Naive thymus-derived CD4-positive, alpha-beta T cell (primary cell): ENCODE results near the gene BACE1-AS. TPM values are rescaled to one million over a fixed set of nuclear protein-coding genes. Genes with fewer than 3 reads are reported as not detected.

Experiments used
- ATAC-seq: fragments of 150-1000 bp; cut with Tn5 transposase; 2 replicates; pipeline ENCODE4 v1.10.0; 2021; ENCODE audit warnings: mild to moderate bottlenecking, moderate library complexity
- CTCF ChIA-PET: fragments of 350-600 bp; sonication (Branson Sonifier 250); formaldehyde crosslinking; loops from one replicate; lab custom pipeline; 2021; ENCODE audit warnings: antibody characterized with exemption; lab: Charles Lee
- POLR2A ChIA-PET: fragments of 350-600 bp; sonication (Branson Sonifier 250); formaldehyde crosslinking; loops from one replicate; lab custom pipeline; 2021; ENCODE audit warnings: antibody characterized with exemption, inconsistent platforms; lab: Charles Lee
- DNase-seq, 9 donors: peaks; one replicate each; pipeline versions ENCODE4 v3.0.0 to v3.0.0-alpha.2; 2020 to 2022; ENCODE audit warnings: mixed read lengths in 1 of 9
- H3K27ac ChIP-seq: one replicate; pipeline ENCODE4 v1.7.0; 2013; ENCODE audit warnings: mild to moderate bottlenecking, low read depth, low read length, moderate library complexity
- H3K27me3 ChIP-seq, 2 donors: one replicate each; pipeline ENCODE4 v1.7.0; 2013; ENCODE audit warnings: low read length in 2 of 2, mild to moderate bottlenecking in 2 of 2, moderate library complexity in 2 of 2; ENCODE audit not compliant: control insufficient read depth in 2 of 2, insufficient read depth in 2 of 2
- H3K36me3 ChIP-seq, 3 experiments: 1 replicate in 2 of 3; 2 replicates in 1 of 3; pipeline ENCODE4 v1.7.0; 2013; ENCODE audit warnings: low read length in 3 of 3, mild to moderate bottlenecking in 3 of 3, moderate library complexity in 1 of 3; ENCODE audit not compliant: insufficient read depth in 3 of 3, control insufficient read depth in 2 of 3
- H3K4me1 ChIP-seq, 2 donors: one replicate each; pipeline ENCODE4 v1.7.0; 2013; ENCODE audit warnings: low read length in 2 of 2, mild to moderate bottlenecking in 2 of 2, moderate library complexity in 1 of 2; ENCODE audit not compliant: control insufficient read depth in 2 of 2, insufficient read depth in 2 of 2
- H3K4me3 ChIP-seq: 2 replicates; pipeline ENCODE4 v1.7.0; 2013; ENCODE audit warnings: mild to moderate bottlenecking, low read length
- H3K9me3 ChIP-seq, 3 experiments: 1 replicate in 2 of 3; 2 replicates in 1 of 3; pipeline ENCODE4 v1.7.0; 2013; ENCODE audit warnings: low read length in 3 of 3; ENCODE audit not compliant: control insufficient read depth in 2 of 3
- H3K27ac Mint-ChIP-seq, 9 donors: one replicate each; pipeline ENCODE4 v1.8.0; 2020 to 2022; ENCODE audit warnings: mixed read lengths in 9 of 9, mild to moderate bottlenecking in 8 of 9, moderate library complexity in 5 of 9, inconsistent platforms in 2 of 9
- H3K27me3 Mint-ChIP-seq, 5 donors: one replicate each; pipeline ENCODE4 v1.8.0; 2021 to 2022; ENCODE audit warnings: mixed read lengths in 5 of 5, mild to moderate bottlenecking in 1 of 5
- H3K36me3 Mint-ChIP-seq, 5 donors: one replicate each; pipeline ENCODE4 v1.8.0; 2020 to 2022; ENCODE audit warnings: mixed read lengths in 5 of 5, mild to moderate bottlenecking in 3 of 5, inconsistent platforms in 1 of 5
- H3K4me1 Mint-ChIP-seq, 7 donors: one replicate each; pipeline ENCODE4 v1.8.0; 2020 to 2022; ENCODE audit warnings: mixed read lengths in 7 of 7, mild to moderate bottlenecking in 3 of 7, inconsistent platforms in 1 of 7
- H3K4me3 Mint-ChIP-seq, 10 donors: one replicate each; pipeline ENCODE4 v1.8.0; 2020 to 2022; ENCODE audit warnings: mild to moderate bottlenecking in 10 of 10, mixed read lengths in 10 of 10, moderate library complexity in 6 of 10, inconsistent platforms in 2 of 10
- H3K9me3 Mint-ChIP-seq, 11 donors: one replicate each; pipeline ENCODE4 v1.8.0; 2020 to 2022; ENCODE audit warnings: mixed read lengths in 11 of 11, mild to moderate bottlenecking in 4 of 11, inconsistent platforms in 1 of 11, moderate library complexity in 1 of 11
- intact Hi-C, 2 donors: fragments of 100-400 bp; cut with micrococcal nuclease; formaldehyde crosslinking; loops; one replicate each; pipeline ENCODE4 v1.15.1; 2023
- polyA plus RNA-seq, 2 donors: library from polyadenylated mRNA; unstranded; fragments of 300-500 nt; fragmentation: Illumina TruSeq; gene quantifications; one replicate each; pipeline ENCODE4 v1.2.3, GENCODE V29; 2021
- total RNA-seq, 6 experiments: library from RNA in 5 of 6; stranded (reverse) in 5 of 6; gene quantifications; 1 replicate in 5 of 6; 2 replicates in 1 of 6; pipeline ENCODE4 v1.2.3 and lab custom pipeline; 2021 to 2026

The BACE1-AS gene
- total and polyA plus RNA-seq, 7 experiments from 2014 or later = 0.82 to 13.2 (median 5.9) TPM

GRCh38 chr11:117302228-117302627 is 11.1 kb downstream of the BACE1-AS start:
- Histone ChIP-seq H3K4me1 (no peaks in the 10 kb centered on the region), H3K36me3 (no peaks in the 10 kb centered on the region), H3K4me3 (no peak overlapping the region), H3K27ac (no peak overlapping the region), H3K27me3 (no peaks in the 10 kb centered on the region), H3K9me3 (no peaks in the 10 kb centered on the region)
- Mint-ChIP-seq H3K9me3 (peaks cover 0 to 1% (median 0%) of the 10 kb centered on the region in 11 donors), H3K27me3 (peaks cover 0 to 10% (median 4%) of the 10 kb centered on the region in 5 donors), H3K27ac (no peak overlapping the region), H3K4me1 (peaks cover 0 to 7% (median 0%) of the 10 kb centered on the region in 7 donors), H3K4me3 (no peak overlapping the region), H3K36me3 (no peaks in the 10 kb centered on the region)
- POLR2A ChIA-PET = no interaction called here
- CTCF ChIA-PET = no interaction called here
- intact Hi-C loops = no loop called here
- DNase-seq = no peak
- no peak for ATAC-seq

GRCh38 chr11:117303101-117303500 is 12.0 kb downstream of the BACE1-AS start:
- DNase-seq = no peak
- H3K27ac ChIP-seq = no peak overlapping the region
- no peaks in the 10 kb centered on the region for H3K9me3 ChIP-seq
- Mint-ChIP-seq H3K4me1 (peaks cover 0 to 7% (median 0%) of the 10 kb centered on the region in 7 donors), H3K9me3 (peaks cover 0 to 1% (median 0%) of the 10 kb centered on the region in 11 donors), H3K27ac (no peak overlapping the region), H3K36me3 (no peaks in the 10 kb centered on the region), H3K4me3 (no peak overlapping the region), H3K27me3 (peaks cover 0 to 10% (median 5%) of the 10 kb centered on the region in 5 donors)
- no peak for ATAC-seq
- no peaks in the 10 kb centered on the region for H3K4me1 ChIP-seq
- ChIA-PET POLR2A (no interaction called here), CTCF (no interaction called here)
- no peak overlapping the region for H3K4me3 ChIP-seq
- H3K27me3 ChIP-seq = no peaks in the 10 kb centered on the region
- H3K36me3 ChIP-seq = no peaks in the 10 kb centered on the region
- intact Hi-C loops = no loop called here

- Histone ChIP-seq H3K9me3 (no peaks in the 10 kb centered on the region), H3K36me3 (no peaks in the 10 kb centered on the region), H3K27me3 (no peaks in the 10 kb centered on the region), H3K27ac (no peak overlapping the region), H3K4me3 (no peak overlapping the region), H3K4me1 (no peaks in the 10 kb centered on the region)
- ATAC-seq (no peak), DNase-seq (no peak)
- no peak overlapping the region for H3K4me3 Mint-ChIP-seq
- intact Hi-C loops = no loop called here
- H3K9me3 Mint-ChIP-seq = peaks cover 0 to 1% (median 0%) of the 10 kb centered on the region in 11 donors
- H3K27ac Mint-ChIP-seq = no peak overlapping the region
- ChIA-PET CTCF (no interaction called here), POLR2A (interaction anchor here (0.8 kb wide), 1 partner anchor 12 kb away, joined by 3 read pairs; no protein-coding TSS in a partner anchor)
- no peaks in the 10 kb centered on the region for H3K36me3 Mint-ChIP-seq
- peaks cover 0 to 10% (median 5%) of the 10 kb centered on the region in 5 donors for H3K27me3 Mint-ChIP-seq
- peaks cover 0 to 7% (median 0%) of the 10 kb centered on the region in 7 donors for H3K4me1 Mint-ChIP-seq
Observed at GRCh38 chr11:117303646-117304315, 12.6 kb downstream of the BACE1-AS start.

GRCh38 chr11:117305145-117305544 is 14.0 kb downstream of the BACE1-AS start:
- no peaks in the 10 kb centered on the region for H3K9me3 ChIP-seq
- POLR2A ChIA-PET = no interaction called here
- Mint-ChIP-seq H3K9me3 (no peaks in the 10 kb centered on the region), H3K27ac (peak overlapping the region in 1 of 9 donors; percentile 55), H3K27me3 (peaks cover 4 to 16% (median 10%) of the 10 kb centered on the region in 5 donors), H3K4me1 (peaks cover 0 to 5% (median 0%) of the 10 kb centered on the region in 7 donors), H3K4me3 (no peak overlapping the region), H3K36me3 (no peaks in the 10 kb centered on the region)
- intact Hi-C loops = no loop called here
- CTCF ChIA-PET = no interaction called here
- H3K27me3 ChIP-seq = no peaks in the 10 kb centered on the region
- H3K27ac ChIP-seq = no peak overlapping the region
- ATAC-seq = no peak
- H3K36me3 ChIP-seq = no peaks in the 10 kb centered on the region
- DNase-seq = no peak
- no peaks in the 10 kb centered on the region for H3K4me1 ChIP-seq
- H3K4me3 ChIP-seq = no peak overlapping the region

- intact Hi-C loops = no loop called here
- CTCF ChIA-PET = interaction anchor here (2.0 kb wide), 1 partner anchor 18 kb away, joined by 4 read pairs; the partner anchor contains the start of gene CEP164
Observed at GRCh38 chr11:117309310-117309709, 18.2 kb downstream of the BACE1-AS start.

GRCh38 chr11:117313091-117313490 is 21.9 kb downstream of the BACE1-AS start:
- Mint-ChIP-seq H3K4me1 (peaks cover 0 to 12% (median 6%) of the 10 kb centered on the region in 7 donors), H3K27me3 (peaks cover 24 to 65% (median 44%) of the 10 kb centered on the region in 5 donors), H3K27ac (no peak overlapping the region), H3K4me3 (no peak overlapping the region), H3K36me3 (no peaks in the 10 kb centered on the region), H3K9me3 (no peaks in the 10 kb centered on the region)
- no peaks in the 10 kb centered on the region for H3K36me3 ChIP-seq
- H3K4me1 ChIP-seq = peaks cover 7 to 9% of the 10 kb centered on the region in 2 donors
- no peak overlapping the region for H3K4me3 ChIP-seq
- ChIA-PET CTCF (no interaction called here), POLR2A (no interaction called here)
- DNase-seq (no peak), ATAC-seq (no peak)
- no peak overlapping the region for H3K27ac ChIP-seq
- intact Hi-C loops = no loop called here
- H3K27me3 ChIP-seq = peaks cover 0 to 7% of the 10 kb centered on the region in 2 donors
- H3K9me3 ChIP-seq = no peaks in the 10 kb centered on the region

More at GRCh38 chr11:117309310-117309709, 18.2 kb downstream of the BACE1-AS start:
- no peak overlapping the region for H3K27ac ChIP-seq
- H3K4me1 ChIP-seq = no peaks in the 10 kb centered on the region
- no peak for ATAC-seq
- POLR2A ChIA-PET = no interaction called here
- H3K9me3 Mint-ChIP-seq = no peaks in the 10 kb centered on the region
- H3K4me3 Mint-ChIP-seq = no peak overlapping the region
- no peaks in the 10 kb centered on the region for H3K36me3 ChIP-seq
- peaks cover 11 to 41% (median 22%) of the 10 kb centered on the region in 5 donors for H3K27me3 Mint-ChIP-seq
- H3K9me3 ChIP-seq = no peaks in the 10 kb centered on the region
- no peak overlapping the region for H3K4me3 ChIP-seq
- H3K36me3 Mint-ChIP-seq = no peaks in the 10 kb centered on the region
- no peak overlapping the region for H3K27ac Mint-ChIP-seq
- no peaks in the 10 kb centered on the region for H3K27me3 ChIP-seq
- H3K4me1 Mint-ChIP-seq = no peaks in the 10 kb centered on the region
- DNase-seq = no peak
